Right forelimb (tissue), 1 donor: ENCODE measurements around the gene PRDM2.

Experiments
- DNase-seq: peaks from one replicate; pipeline ENCODE4 v3.0.0-alpha.2; 2018

The PRDM2 gene

DNA sequence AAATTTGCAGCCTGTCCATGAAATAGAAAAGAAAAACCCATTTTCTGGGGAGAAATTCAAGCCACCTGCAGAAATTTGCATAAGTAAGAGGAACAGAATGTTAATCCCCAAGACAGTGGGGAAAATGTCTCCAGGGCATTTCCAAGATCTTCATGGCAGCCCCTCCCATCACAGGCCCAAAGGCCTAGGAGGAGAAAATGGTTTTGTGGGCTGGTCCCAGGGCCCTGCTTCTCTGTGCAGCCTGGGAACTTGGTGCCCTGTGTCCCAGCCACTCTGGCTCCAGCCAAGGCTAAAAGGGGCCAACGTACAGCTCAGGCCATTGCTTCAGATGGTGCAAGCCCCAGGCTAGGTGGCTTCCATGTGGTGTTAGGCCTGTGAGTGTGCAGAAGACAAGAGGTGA, 155.6 kb downstream of the PRDM2 start:
- no peak for DNase-seq

DNA sequence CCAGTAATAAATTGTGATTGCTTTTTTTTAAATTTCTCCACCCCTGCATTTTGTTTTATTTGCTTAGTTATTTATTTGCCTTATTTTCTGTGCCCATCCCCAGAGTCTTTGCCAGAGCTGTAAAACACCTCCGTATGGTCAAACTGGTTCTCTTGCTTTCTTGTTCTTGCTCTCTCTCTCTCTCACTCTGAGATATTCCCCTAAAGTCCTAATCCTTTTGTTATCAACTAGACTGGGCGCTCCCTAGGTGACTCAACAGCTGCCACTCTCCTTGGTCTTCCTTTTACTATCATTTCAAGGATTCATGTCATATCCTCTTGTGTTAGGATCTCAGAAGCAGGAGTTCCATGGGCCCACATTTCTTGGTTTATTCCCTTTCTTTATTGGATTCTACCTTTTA, 160.0 kb downstream of the PRDM2 start:
- DNase-seq = no peak

- no peak for DNase-seq
Measured at GRCh38 chr1:13864760-13865159, 164.8 kb downstream of the PRDM2 start.

DNA sequence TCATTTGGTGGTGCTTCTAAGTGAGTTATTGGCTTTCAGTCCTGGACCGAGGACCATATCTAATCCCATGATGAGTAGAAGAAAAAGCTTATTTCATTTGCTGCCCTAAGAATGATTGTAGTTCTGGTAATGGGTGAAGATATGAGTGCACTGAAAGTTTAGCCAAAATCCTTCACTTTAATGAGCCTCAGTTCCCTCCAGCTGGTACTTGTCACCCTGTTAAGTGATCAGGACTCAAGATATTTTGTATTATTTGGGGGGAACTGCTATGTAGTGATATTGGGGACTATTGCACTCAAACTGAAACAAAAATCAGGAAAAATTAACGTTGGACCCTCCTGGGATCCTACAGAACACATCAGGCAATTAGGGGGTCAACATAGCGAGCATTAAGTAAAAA, 165.9 kb downstream of the PRDM2 start:
- DNase-seq = no peak

DNA sequence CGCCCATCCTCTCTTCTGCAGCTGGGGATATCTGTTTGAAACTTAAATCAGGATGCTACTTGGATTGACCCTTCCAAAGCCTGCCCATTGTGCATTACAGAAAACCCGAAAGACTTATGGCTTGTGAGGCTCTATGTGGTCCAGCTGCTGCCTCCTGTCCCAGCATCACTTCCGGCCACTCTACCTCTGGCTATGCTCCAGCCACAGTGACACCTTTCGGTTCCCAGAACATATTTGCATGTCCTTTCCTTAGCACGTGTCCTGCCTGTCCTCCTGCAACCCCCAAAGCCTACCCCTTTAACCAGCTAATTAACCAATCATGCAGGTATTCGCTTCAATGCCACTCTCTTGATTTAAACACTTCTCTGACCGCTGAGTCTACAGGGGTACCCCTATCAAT, 167.6 kb downstream of the PRDM2 start:
- DNase-seq = no peak

- no peak for DNase-seq
Measured at GRCh38 chr1:13869172-13869797, 169.3 kb downstream of the PRDM2 start.

DNA sequence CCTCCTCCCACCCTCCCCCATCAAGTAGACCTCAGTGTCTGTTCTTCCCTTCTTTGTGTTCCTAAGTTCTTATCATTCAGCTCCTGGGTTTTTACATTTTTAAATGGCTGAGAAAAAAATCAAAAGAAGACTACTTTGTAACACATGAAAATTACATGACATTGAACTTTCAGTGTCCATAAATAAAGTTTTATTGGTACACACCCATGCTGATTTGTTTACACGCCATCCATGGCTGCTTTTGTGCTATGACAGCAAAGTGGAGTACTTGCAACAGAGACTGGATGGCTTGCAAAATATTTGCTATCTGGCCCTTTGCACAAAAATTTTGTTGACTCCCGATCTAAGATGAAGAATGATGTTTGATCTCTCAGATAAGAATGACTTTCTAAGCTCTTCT, 171.4 kb downstream of the PRDM2 start:
- no peak for DNase-seq

DNA sequence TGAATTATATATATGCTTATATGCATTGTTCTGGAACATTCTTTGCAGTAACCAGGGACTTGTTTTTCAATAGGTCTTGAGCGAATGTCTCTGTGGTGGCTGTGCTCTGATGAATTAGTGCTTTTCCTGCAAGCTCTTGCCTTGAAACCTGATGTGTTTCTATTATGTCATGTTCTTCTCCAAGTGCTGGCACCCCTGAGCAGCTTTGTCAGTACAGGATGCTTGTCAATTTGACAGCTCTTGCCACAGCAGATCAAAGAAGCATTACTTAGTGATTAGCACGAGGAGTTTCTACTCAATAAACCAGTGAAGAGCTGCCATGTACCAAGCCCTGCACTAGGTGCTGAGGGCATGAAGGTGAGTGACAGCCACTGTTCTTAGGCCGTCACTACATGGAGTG, 171.9 kb downstream of the PRDM2 start:
- DNase-seq = no peak

- no peak for DNase-seq
Measured at GRCh38 chr1:13873032-13873431, 173.0 kb downstream of the PRDM2 start.
